Cardiac fibroblast (primary cell): ENCODE data around the gene MTARC2.

Experiments
- DNase-seq, 2 donors: peaks; one replicate each; pipeline versions ENCODE4 v3.0.0 to v3.0.0-alpha.2; 2010; ENCODE audit warnings: low read depth in 2 of 2
- H3K4me3 ChIP-seq, 2 donors: replicated peaks in 1 of 2; 1 replicate in 1 of 2; 2 replicates in 1 of 2; pipeline ENCODE4 v1.5.1; 2011; ENCODE audit warnings: low read depth in 2 of 2, low read length in 2 of 2, mild to moderate bottlenecking in 2 of 2, moderate library complexity in 1 of 2
- TF ChIP-seq, protein P1 (sequence below): IDR thresholded peaks from one replicate; pipeline ENCODE4 v1.5.1; 2011; ENCODE audit warnings: low read depth, mild to moderate bottlenecking, low read length, inconsistent platforms

MTARC2 gene

DNA sequence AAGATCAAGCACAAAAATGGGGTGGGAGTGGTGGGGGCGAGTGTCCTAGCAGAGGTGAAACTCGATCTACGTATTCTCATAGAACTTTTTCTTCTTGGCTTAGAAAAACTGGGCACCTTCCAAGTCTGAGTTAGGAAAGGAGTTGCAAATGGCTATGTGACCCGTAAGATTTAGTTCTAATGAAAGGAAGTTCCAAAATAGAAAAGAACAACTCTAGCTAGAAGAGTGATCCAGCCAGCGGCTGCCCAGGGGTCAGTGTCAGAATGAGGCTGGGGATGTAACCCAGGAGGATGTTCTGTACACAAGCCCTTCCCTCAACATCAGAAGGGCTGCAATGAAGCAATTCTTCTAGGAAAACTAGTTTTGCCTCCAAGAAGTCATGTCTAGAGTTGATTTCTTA is 43.8 kb downstream of the MTARC2 start:
- TF ChIP-seq, protein P1, sequence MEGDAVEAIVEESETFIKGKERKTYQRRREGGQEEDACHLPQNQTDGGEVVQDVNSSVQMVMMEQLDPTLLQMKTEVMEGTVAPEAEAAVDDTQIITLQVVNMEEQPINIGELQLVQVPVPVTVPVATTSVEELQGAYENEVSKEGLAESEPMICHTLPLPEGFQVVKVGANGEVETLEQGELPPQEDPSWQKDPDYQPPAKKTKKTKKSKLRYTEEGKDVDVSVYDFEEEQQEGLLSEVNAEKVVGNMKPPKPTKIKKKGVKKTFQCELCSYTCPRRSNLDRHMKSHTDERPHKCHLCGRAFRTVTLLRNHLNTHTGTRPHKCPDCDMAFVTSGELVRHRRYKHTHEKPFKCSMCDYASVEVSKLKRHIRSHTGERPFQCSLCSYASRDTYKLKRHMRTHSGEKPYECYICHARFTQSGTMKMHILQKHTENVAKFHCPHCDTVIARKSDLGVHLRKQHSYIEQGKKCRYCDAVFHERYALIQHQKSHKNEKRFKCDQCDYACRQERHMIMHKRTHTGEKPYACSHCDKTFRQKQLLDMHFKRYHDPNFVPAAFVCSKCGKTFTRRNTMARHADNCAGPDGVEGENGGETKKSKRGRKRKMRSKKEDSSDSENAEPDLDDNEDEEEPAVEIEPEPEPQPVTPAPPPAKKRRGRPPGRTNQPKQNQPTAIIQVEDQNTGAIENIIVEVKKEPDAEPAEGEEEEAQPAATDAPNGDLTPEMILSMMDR: no peak

DNA sequence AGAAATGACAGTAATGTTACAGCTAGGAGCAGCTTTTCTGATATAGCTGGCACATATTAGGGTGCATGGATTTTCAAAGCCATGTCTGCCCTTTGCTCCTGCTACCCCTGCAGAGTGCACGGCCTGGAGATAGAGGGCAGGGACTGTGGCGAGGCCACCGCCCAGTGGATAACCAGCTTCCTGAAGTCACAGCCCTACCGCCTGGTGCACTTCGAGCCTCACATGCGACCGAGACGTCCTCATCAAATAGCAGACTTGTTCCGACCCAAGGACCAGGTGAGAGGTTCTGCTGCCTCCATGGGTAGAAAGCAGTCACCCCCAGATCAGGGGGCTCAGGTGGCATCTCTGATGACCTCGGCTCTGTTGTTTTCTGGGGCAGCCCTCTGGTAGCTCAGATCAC is 48.4 kb downstream of the MTARC2 start:
- H3K4me3 ChIP-seq: no peak overlapping the region
- TF ChIP-seq, protein P1: no peak
- no peak for DNase-seq

More for the DNA sequence above, 43.8 kb downstream of the MTARC2 start:
- no peak overlapping the region for H3K4me3 ChIP-seq
- DNase-seq: peak in 1 of 2 donors; percentile 39

DNA sequence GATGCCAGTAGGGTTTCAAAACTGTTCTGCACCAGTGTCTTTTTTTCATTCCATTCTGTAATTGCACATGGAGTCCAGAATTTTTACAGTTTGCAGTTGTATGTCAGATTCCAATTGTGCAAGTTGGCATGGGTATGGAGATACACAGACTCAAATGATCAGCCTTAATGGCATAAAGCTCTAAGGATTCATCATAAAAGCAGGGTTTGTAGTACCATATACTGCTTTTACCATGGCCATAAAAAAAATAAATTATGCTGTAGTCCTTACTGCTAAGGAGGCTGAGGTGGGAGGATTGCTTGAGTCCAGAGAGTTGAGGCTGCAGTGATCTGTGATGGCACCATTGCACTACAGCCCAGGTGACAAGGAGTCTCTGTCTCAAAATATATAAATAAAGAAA is 48.9 kb downstream of the MTARC2 start:
- DNase-seq: no peak
- no peak overlapping the region for H3K4me3 ChIP-seq
- TF ChIP-seq, protein P1: no peak

- DNase-seq: no peak
- TF ChIP-seq, protein P1: no peak
- no peak overlapping the region for H3K4me3 ChIP-seq
These were observed 49.4 kb downstream of the MTARC2 start for GRCh38 chr1:220797553-220797952.

DNA sequence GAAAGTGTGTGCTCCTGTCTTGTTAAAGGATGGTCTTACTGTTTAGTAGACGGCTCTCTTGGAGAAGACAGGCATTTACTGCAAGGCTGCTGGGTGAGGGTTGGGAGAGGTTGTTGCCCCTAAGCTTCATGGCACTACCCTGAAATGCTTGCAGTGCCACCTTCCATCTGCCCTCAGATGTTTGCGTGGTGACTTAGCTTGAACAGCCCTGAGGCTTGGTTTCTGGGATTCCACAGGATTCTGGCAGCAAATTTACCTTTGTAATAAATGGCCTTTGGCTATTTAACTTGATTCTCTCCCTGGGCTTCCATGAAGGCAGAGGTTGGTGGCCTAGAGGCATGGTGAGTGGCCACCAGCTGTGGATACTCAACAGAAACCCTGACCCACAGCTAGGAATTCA is 50.2 kb downstream of the MTARC2 start:
- no peak overlapping the region for H3K4me3 ChIP-seq
- TF ChIP-seq, protein P1: no peak
- DNase-seq: no peak

DNA sequence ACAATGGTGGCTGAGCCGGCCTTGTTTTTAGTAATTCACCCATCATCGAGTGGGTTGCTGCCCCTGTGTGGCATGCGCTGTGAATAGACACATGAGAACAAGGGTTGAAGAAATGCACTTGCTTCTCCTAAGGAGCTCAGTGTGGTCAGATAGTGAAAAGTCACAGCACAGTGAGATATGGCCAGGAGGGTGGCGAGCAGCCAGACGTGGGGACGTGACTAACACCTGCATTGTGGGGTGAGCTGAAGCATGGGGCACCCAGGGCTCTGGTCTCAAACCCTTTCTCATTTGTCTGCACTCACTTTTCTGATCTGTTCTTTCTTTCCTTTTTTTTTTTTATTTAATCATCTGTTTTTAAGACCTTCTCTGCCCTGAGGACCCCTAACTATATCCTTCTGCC is 52.1 kb downstream of the MTARC2 start:
- no peak overlapping the region for H3K4me3 ChIP-seq
- TF ChIP-seq, protein P1: no peak
- DNase-seq: no peak
